ENCODE results near the gene NR2C2AP.

DNA sequence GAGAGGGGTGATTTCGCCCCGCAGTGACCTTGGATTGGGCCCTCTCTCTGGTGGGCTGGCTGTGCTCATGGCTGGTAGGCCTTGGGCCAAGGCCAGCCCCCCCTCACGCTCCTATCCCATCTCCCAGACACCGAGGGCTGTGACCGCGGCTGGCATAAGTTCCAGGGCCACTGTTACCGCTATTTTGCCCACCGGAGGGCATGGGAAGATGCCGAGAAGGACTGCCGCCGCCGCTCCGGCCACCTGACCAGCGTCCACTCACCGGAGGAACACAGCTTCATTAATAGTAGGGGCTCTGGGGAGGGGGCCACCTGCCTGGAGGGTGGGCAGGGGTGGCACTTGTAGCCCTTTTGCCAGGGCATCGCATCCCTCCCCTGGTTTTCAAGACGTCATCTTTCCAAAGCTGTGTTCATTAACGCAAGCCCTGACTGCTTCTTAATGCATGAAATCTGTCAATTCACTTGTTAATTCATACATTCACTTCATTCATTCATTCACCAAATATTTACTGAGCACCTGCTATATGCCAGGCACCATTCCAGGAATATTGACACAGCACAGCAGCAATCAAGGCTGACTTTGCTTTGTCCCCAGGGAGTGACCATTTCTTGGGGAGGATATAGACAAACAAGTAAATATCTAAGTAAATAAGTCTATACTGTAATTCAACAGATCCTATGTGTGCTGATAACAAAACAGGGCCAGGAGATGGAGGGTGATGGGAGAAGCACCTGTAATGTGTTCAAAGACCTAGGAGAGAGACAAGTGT lies 35.1 kb upstream of the NR2C2AP start:
- TF ChIP-seq, protein P1, sequence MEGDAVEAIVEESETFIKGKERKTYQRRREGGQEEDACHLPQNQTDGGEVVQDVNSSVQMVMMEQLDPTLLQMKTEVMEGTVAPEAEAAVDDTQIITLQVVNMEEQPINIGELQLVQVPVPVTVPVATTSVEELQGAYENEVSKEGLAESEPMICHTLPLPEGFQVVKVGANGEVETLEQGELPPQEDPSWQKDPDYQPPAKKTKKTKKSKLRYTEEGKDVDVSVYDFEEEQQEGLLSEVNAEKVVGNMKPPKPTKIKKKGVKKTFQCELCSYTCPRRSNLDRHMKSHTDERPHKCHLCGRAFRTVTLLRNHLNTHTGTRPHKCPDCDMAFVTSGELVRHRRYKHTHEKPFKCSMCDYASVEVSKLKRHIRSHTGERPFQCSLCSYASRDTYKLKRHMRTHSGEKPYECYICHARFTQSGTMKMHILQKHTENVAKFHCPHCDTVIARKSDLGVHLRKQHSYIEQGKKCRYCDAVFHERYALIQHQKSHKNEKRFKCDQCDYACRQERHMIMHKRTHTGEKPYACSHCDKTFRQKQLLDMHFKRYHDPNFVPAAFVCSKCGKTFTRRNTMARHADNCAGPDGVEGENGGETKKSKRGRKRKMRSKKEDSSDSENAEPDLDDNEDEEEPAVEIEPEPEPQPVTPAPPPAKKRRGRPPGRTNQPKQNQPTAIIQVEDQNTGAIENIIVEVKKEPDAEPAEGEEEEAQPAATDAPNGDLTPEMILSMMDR (IDR thresholded peaks at IDR 0.05), result no peak
- TF ChIP-seq POLR2A (IDR thresholded peaks at IDR 0.05), result no peak

Data from testis (tissue), 2 donors.